Tibial artery (tissue), 4 donors: ENCODE results near the gene ZNF777.

Source experiments
- DNase-seq, 2 donors: peaks; one replicate each; pipeline ENCODE4 v3.0.0-alpha.2; 2019
- H3K27ac ChIP-seq, 2 donors: fragments of 200-600 bp; sonication (generic) in 1 of 2; 1 replicate in 1 of 2; 2 replicates in 1 of 2; pipeline ENCODE4 v1.5.1; 2018 to 2019; ENCODE audit warnings: mild to moderate bottlenecking in 1 of 2
- H3K27me3 ChIP-seq, 2 donors: fragments of 200-600 bp; sonication (generic) in 1 of 2; one replicate each; pipeline versions ENCODE4 v1.5.1 to v1.6.0; 2016 to 2019
- H3K36me3 ChIP-seq, 3 donors: fragments of 200-600 bp; sonication (generic) in 2 of 3; one replicate each; pipeline ENCODE4 v1.5.1; 2016 to 2019; ENCODE audit warnings: mild to moderate bottlenecking in 2 of 3
- H3K4me1 ChIP-seq, 4 donors: fragments of 200-600 bp; sonication (generic) in 2 of 4; 1 replicate in 3 of 4; 2 replicates in 1 of 4; pipeline ENCODE4 v1.5.1; 2016 to 2019
- H3K4me3 ChIP-seq, 2 donors: fragments of 200-600 bp; sonication (generic) in 1 of 2; 1 replicate in 1 of 2; 2 replicates in 1 of 2; pipeline ENCODE4 v1.5.1; 2018 to 2019; ENCODE audit warnings: mild to moderate bottlenecking in 2 of 2
- H3K9me3 ChIP-seq, 3 donors: fragments of 200-600 bp; sonication (generic) in 1 of 3; one replicate each; pipeline ENCODE4 v1.5.1; 2016 to 2019
- CTCF ChIP-seq, 2 experiments: fragments of 200-600 bp in 1 of 2; fragments of 450-650 bp in 1 of 2; IDR thresholded peaks; one replicate each; pipeline ENCODE4 v1.5.1; 2017 to 2019; ENCODE audit warnings: antibody characterized with exemption in 2 of 2, mild to moderate bottlenecking in 1 of 2, moderate library complexity in 1 of 2
- intact Hi-C: fragments of 100-400 bp; cut with DNase I; formaldehyde crosslinking; loops from one replicate; pipeline ENCODE4 v1.15.0; 2023; ENCODE audit warnings: low total_unique reads

Gene ZNF777

GRCh38 chr7:149489391-149490024 is 28.6 kb upstream of the ZNF777 start:
- H3K4me3 ChIP-seq: no peak overlapping the region
- no peaks in the 10 kb centered on the region for H3K27me3 ChIP-seq
- no peak for TF ChIP-seq CTCF (IDR thresholded peaks at IDR 0.05)
- no peaks in the 10 kb centered on the region for H3K4me1 ChIP-seq
- no peak for DNase-seq
- intact Hi-C loops: no loop called here
- H3K9me3 ChIP-seq: no peaks in the 10 kb centered on the region
- H3K36me3 ChIP-seq: peaks cover 60 to 82% (median 78%) of the 10 kb centered on the region in 3 donors
- no peak overlapping the region for H3K27ac ChIP-seq

- intact Hi-C loops: loop anchor here (5.0 kb wide), 1 partner anchor 237 kb away; no protein-coding TSS in a partner anchor
- H3K4me3 ChIP-seq: no peak overlapping the region
- no peaks in the 10 kb centered on the region for H3K9me3 ChIP-seq
- DNase-seq: no peak
- H3K27ac ChIP-seq: no peak overlapping the region
- no peaks in the 10 kb centered on the region for H3K27me3 ChIP-seq
- TF ChIP-seq CTCF (IDR thresholded peaks at IDR 0.05): no peak
- no peaks in the 10 kb centered on the region for H3K4me1 ChIP-seq
- H3K36me3 ChIP-seq: peaks cover 13 to 62% (median 36%) of the 10 kb centered on the region in 3 donors
Measured at GRCh38 chr7:149479568-149479967, 18.7 kb upstream of the ZNF777 start.

- Histone ChIP-seq H3K36me3 (peaks cover 21 to 70% (median 44%) of the 10 kb centered on the region in 3 donors), H3K27ac (no peak overlapping the region), H3K9me3 (no peaks in the 10 kb centered on the region), H3K4me1 (no peaks in the 10 kb centered on the region), H3K4me3 (no peak overlapping the region), H3K27me3 (no peaks in the 10 kb centered on the region)
- no peak for TF ChIP-seq CTCF (IDR thresholded peaks at IDR 0.05)
- intact Hi-C loops: loop anchor here (5.0 kb wide), 1 partner anchor 236 kb away; no protein-coding TSS in a partner anchor
- DNase-seq: no peak
Measured at GRCh38 chr7:149478754-149479153, 17.9 kb upstream of the ZNF777 start.

GRCh38 chr7:149477494-149478443 is 16.9 kb upstream of the ZNF777 start:
- no peaks in the 10 kb centered on the region for H3K4me1 ChIP-seq
- no peaks in the 10 kb centered on the region for H3K9me3 ChIP-seq
- no peak overlapping the region for H3K4me3 ChIP-seq
- peaks cover 30 to 73% (median 54%) of the 10 kb centered on the region in 3 donors for H3K36me3 ChIP-seq
- no peaks in the 10 kb centered on the region for H3K27me3 ChIP-seq
- DNase-seq: peak in 1 of 2 donors; percentile 48
- no peak for TF ChIP-seq CTCF (IDR thresholded peaks at IDR 0.05)
- intact Hi-C loops: loop anchor here (5.0 kb wide), 1 partner anchor 235 kb away; no protein-coding TSS in a partner anchor
- H3K27ac ChIP-seq: no peak overlapping the region

GRCh38 chr7:149476791-149477190 is 15.9 kb upstream of the ZNF777 start:
- no peak for DNase-seq
- Histone ChIP-seq H3K36me3 (peaks cover 37 to 83% (median 64%) of the 10 kb centered on the region in 3 donors), H3K4me1 (no peaks in the 10 kb centered on the region), H3K27ac (no peak overlapping the region), H3K4me3 (no peak overlapping the region), H3K27me3 (no peaks in the 10 kb centered on the region), H3K9me3 (no peaks in the 10 kb centered on the region)
- intact Hi-C loops: loop anchor here (5.0 kb wide), 1 partner anchor 234 kb away; no protein-coding TSS in a partner anchor
- TF ChIP-seq CTCF (IDR thresholded peaks at IDR 0.05): no peak
